ENCODE results near the gene MPP4. TPM values are rescaled to one million over a fixed set of nuclear protein-coding genes. Genes with fewer than 3 reads are reported as not detected.

The MPP4 gene
- total RNA-seq, 1 donor from 2014 or later, result not detected

- no peaks in the 10 kb centered on the region for H3K27me3 Mint-ChIP-seq
- no peak for TF ChIP-seq CTCF (IDR thresholded peaks at IDR 0.05)
- intact Hi-C loops (cut with micrococcal nuclease), result no loop called here
- H3K36me3 Mint-ChIP-seq (ENCODE audit: low read depth), result peaks cover 7% of the 10 kb centered on the region
- no peak overlapping the region for H3K27ac Mint-ChIP-seq
- ChIA-PET POLR2A (no interaction called here), CTCF (no interaction called here)
- DNase-seq (no peak), ATAC-seq (ENCODE audit: low read depth) (no peak)
- no peaks in the 10 kb centered on the region for H3K9me3 Mint-ChIP-seq
- no peak overlapping the region for H3K4me3 Mint-ChIP-seq
- peaks cover 9% of the 10 kb centered on the region for H3K4me1 Mint-ChIP-seq
These were observed 59.2 kb downstream of the MPP4 start for GRCh38 chr2:201639205-201639604.

DNA sequence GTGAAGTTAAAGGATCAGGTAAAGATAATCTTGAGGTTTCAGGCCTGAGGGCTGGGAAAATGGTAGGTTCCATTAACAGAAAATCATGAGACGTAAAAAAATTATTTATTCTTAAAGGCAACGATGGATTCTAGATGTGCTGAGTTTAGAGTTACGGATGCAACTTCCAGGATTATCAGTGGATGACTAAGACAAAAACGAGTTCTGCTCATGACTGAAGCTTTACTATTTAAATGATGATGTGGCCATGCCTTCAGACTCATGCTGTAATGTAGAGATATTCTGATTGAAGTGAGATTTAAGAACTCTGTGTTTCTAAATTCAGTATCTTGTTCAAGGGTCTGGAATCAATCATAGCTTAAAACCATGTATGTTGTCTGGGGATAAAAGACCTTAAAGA lies 60.1 kb downstream of the MPP4 start:
- POLR2A ChIA-PET, result no interaction called here
- peaks cover 5% of the 10 kb centered on the region for H3K4me1 Mint-ChIP-seq
- no peak for DNase-seq
- H3K27me3 Mint-ChIP-seq, result no peaks in the 10 kb centered on the region
- no peaks in the 10 kb centered on the region for H3K9me3 Mint-ChIP-seq
- intact Hi-C loops (cut with micrococcal nuclease), result no loop called here
- H3K36me3 Mint-ChIP-seq (ENCODE audit: low read depth), result peaks cover 7% of the 10 kb centered on the region
- TF ChIP-seq CTCF (IDR thresholded peaks at IDR 0.05), result no peak
- H3K27ac Mint-ChIP-seq, result no peak overlapping the region
- no peak for ATAC-seq (ENCODE audit: low read depth)
- no peak overlapping the region for H3K4me3 Mint-ChIP-seq
- CTCF ChIA-PET, result no interaction called here

DNA sequence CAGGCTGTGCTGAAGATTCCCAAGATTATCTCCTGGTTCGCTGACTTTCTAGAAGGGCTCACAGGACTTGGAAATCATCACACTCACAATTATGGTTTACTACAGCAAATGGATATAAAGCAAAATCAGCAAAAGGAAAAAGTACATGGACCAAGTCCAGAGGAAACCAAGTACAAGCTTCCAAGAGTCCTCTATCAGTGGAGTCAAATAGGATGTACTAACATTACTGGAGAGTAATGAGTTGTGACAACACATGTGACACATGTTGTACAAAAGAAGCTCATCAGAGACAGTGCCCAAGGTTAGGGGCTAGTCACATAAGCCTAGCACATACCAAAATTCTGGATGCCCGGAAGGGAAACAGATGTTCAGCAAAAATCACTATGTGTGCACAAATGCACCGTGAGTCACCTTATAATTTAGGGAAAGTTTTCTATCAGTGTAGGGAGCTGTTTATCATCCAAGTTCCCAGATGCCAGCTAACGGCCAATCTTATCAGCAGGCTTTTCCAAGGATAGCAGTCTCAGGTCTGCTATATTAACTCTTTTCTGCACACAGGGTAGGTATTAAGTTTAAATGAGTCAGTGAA lies 64.7 kb downstream of the MPP4 start:
- no peak for ATAC-seq (ENCODE audit: low read depth)
- DNase-seq, result no peak
- TF ChIP-seq CTCF (IDR thresholded peaks at IDR 0.05), result no peak
- POLR2A ChIA-PET, result no interaction called here
- peaks cover 3% of the 10 kb centered on the region for H3K36me3 Mint-ChIP-seq (ENCODE audit: low read depth)
- H3K4me1 Mint-ChIP-seq, result no peaks in the 10 kb centered on the region
- H3K9me3 Mint-ChIP-seq, result no peaks in the 10 kb centered on the region
- H3K27me3 Mint-ChIP-seq, result no peaks in the 10 kb centered on the region
- no peak overlapping the region for H3K27ac Mint-ChIP-seq
- CTCF ChIA-PET, result no interaction called here
- no peak overlapping the region for H3K4me3 Mint-ChIP-seq
- intact Hi-C loops (cut with micrococcal nuclease), result no loop called here

DNA sequence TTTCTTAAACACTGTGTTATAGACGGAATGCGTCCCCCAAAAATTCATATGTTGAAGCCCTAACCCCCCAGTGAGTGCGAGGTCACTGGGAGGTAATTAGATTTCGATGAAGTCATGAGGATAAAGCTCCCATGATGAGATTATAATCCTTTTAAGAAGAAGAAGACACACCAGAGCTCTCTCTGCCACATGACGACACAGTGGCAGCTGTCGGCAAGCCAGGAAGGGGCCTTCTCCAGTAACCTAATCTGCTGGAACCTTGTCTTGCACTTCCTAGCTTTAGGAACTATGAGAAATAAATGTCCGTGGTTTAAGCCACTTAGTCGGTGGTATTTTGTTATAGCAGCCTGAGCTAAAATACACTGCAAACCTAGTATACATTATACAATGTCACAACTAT lies 67.4 kb downstream of the MPP4 start:
- Mint-ChIP-seq H3K4me3 (no peak overlapping the region), H3K9me3 (no peaks in the 10 kb centered on the region), H3K4me1 (no peaks in the 10 kb centered on the region), H3K27me3 (no peaks in the 10 kb centered on the region), H3K36me3 (ENCODE audit: low read depth) (peaks cover 1% of the 10 kb centered on the region), H3K27ac (no peak overlapping the region)
- CTCF ChIA-PET, result no interaction called here
- no peak for DNase-seq
- intact Hi-C loops (cut with micrococcal nuclease), result no loop called here
- no peak for TF ChIP-seq CTCF (IDR thresholded peaks at IDR 0.05)
- ATAC-seq (ENCODE audit: low read depth), result no peak
- POLR2A ChIA-PET, result no interaction called here

DNA sequence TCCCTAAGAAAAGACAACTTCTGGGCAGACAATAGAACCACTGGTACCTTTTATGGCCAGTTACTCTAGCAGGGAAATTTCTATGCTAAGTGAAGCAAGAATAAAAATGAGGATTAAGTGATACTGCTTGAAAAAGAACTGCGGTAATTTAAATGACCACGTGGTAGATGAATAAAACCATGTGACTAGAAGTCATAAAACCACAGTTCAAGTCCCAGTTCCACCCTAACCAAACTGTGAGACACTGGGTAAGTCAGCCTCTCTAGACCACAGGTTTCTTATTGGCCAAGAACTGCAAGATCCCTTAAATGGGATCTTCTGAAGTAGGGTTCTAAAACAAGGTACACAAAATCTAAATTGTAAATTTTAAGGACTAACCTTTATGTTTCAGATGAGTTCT lies 67.9 kb downstream of the MPP4 start:
- ATAC-seq (ENCODE audit: low read depth) (no peak), DNase-seq (no peak)
- CTCF ChIA-PET, result no interaction called here
- H3K36me3 Mint-ChIP-seq (ENCODE audit: low read depth), result peaks cover 1% of the 10 kb centered on the region
- H3K4me1 Mint-ChIP-seq, result no peaks in the 10 kb centered on the region
- POLR2A ChIA-PET, result no interaction called here
- no peaks in the 10 kb centered on the region for H3K9me3 Mint-ChIP-seq
- H3K27ac Mint-ChIP-seq, result no peak overlapping the region
- no peak overlapping the region for H3K4me3 Mint-ChIP-seq
- no peak for TF ChIP-seq CTCF (IDR thresholded peaks at IDR 0.05)
- H3K27me3 Mint-ChIP-seq, result no peaks in the 10 kb centered on the region
- intact Hi-C loops (cut with micrococcal nuclease), result no loop called here
